ENCODE data around the gene SCTR. TPM values are rescaled to one million over a fixed set of nuclear protein-coding genes. Genes with fewer than 3 reads are reported as not detected.

SCTR gene
- total and polyA plus RNA-seq, 2 of the 8 experiments (the other 6 are each of a cell fraction or from before 2014, with no cell fraction given): 0.15 TPM; not detected in 1

- H4K8ac ChIP-seq (ENCODE audit: extremely low read depth, insufficient read depth, low read length): no peak overlapping the region
- no peak overlapping the region for H2AFZ ChIP-seq (ENCODE audit: low read length)
- no peak overlapping the region for H3K27ac ChIP-seq (ENCODE audit: low read depth, low read length)
- H3K79me2 ChIP-seq (ENCODE audit: control insufficient read depth in 1 of 2, insufficient read depth in 2 of 2, low read length in 2 of 2): no peaks in the 10 kb centered on the region
- H2BK20ac ChIP-seq (ENCODE audit: low read length): no peak overlapping the region
- H4K20me1 ChIP-seq (replicated peaks in 1 of 2; ENCODE audit: control insufficient read depth in 1 of 2, insufficient read depth in 2 of 2, low read length in 2 of 2): no peaks in the 10 kb centered on the region
- no peaks in the 10 kb centered on the region for H3K79me1 ChIP-seq (ENCODE audit: low read depth, low read length)
- H4K5ac ChIP-seq (ENCODE audit: insufficient read length, low read depth, low read length): no peak overlapping the region
- H3K23me2 ChIP-seq (ENCODE audit: low read depth, low read length): no peaks in the 10 kb centered on the region
- peaks cover 0 to 2% (median 1%) of the 10 kb centered on the region in 4 experiments; a peak in 5 of 7 replicates for H3K4me1 ChIP-seq (replicated peaks in 1 of 4; ENCODE audit: control insufficient read depth in 3 of 4, insufficient read depth in 4 of 4, low read length in 3 of 4)
- no peak overlapping the region for H3K56ac ChIP-seq (replicated peaks; ENCODE audit: insufficient read length, low read depth, low read length)
- no peak overlapping the region for H3K23ac ChIP-seq (ENCODE audit: insufficient read length)
- no peaks in the 10 kb centered on the region for H3K36me3 ChIP-seq (ENCODE audit: control insufficient read depth in 2 of 4, insufficient read depth in 4 of 4, low read length in 3 of 4)
- ChIA-PET CTCF (ENCODE audit: partially characterized antibody) (interaction anchor here (0.7 to 7.1 kb wide), 12 partner anchors 13 to 439 kb away, joined by 3 to 100 read pairs (median 4); no protein-coding TSS in a partner anchor), POLR2A (ENCODE audit: partially characterized antibody) (no interaction called here)
- no peaks in the 10 kb centered on the region; a peak in 1 of 7 replicates for H3K27me3 ChIP-seq (replicated peaks in 1 of 4; ENCODE audit: control insufficient read depth in 3 of 4, extremely low read depth in 1 of 4, insufficient read depth in 3 of 4, low read length in 3 of 4)
- H3K4ac ChIP-seq (replicated peaks; ENCODE audit: insufficient read length, low read depth, low read length): no peak overlapping the region
- H3K4me2 ChIP-seq (ENCODE audit: insufficient read depth in 1 of 2, low read depth in 2 of 2, low read length in 2 of 2): no peak overlapping the region
- no peak overlapping the region for H3K14ac ChIP-seq (ENCODE audit: insufficient read length)
- no peak overlapping the region for H2BK5ac ChIP-seq (ENCODE audit: low read depth, low read length)
- no peak overlapping the region for H3K18ac ChIP-seq (ENCODE audit: extremely low read depth, low read length)
- H2AK5ac ChIP-seq (ENCODE audit: low read depth, low read length): 0 out of 2 replicates have a peak overlapping the region, but pooled peaks have one; percentile 53
- H4K91ac ChIP-seq (replicated peaks; ENCODE audit: insufficient read length, low read length): no peak overlapping the region
- H3K9me3 ChIP-seq (ENCODE audit: insufficient read depth in 2 of 2, low read depth in 1 of 2, low read length in 1 of 2): no peaks in the 10 kb centered on the region
- FAIRE-seq (no peak), DNase-seq (ENCODE audit: low read depth in 1 of 2, low spot score in 2 of 2) (no peak)
- H2BK12ac ChIP-seq (ENCODE audit: low read depth, low read length): peak overlapping the region; percentile 22; the same call in 1 of the 2 replicates
- WGBS, 2 experiments (ENCODE audit: extremely low coverage in 1 of 2, insufficient coverage in 1 of 2, insufficient read length in 1 of 2, insufficient replicate concordance in 2 of 2, low coverage in 1 of 2, low lambda C conversion rate in 2 of 2, missing lambda C conversion rate in 1 of 2): 83% methylated on average over 10 of the region's 10 CpGs; no CpG with 5 or more reads in 1 of the 2 experiments
- TF ChIP-seq ATF2 (IDR thresholded peaks at IDR 0.05; ENCODE audit: low read length): no peak
- no peak for TF ChIP-seq JUN (IDR thresholded peaks at IDR 0.05; ENCODE audit: low read depth, low read length)
- H2BK120ac ChIP-seq (replicated peaks; ENCODE audit: low read depth, low read length): no peak overlapping the region
- H3K9ac ChIP-seq (replicated peaks in 1 of 4; ENCODE audit: extremely low read depth in 1 of 4, low read depth in 3 of 4, low read length in 3 of 4): no peak overlapping the region
- H2BK15ac ChIP-seq (ENCODE audit: low read length): no peak overlapping the region
- H3K4me3 ChIP-seq (ENCODE audit: extremely low read depth in 1 of 4, insufficient read depth in 2 of 4, low read depth in 3 of 4, low read length in 4 of 4): no peak overlapping the region
Observed at GRCh38 chr2:119489232-119489952, 34.9 kb downstream of the SCTR start.

Measured in H1 (cell line).